Forelimb muscle (tissue), 1 donor: ENCODE data around the gene ZNF430. TPM values are rescaled to one million over a fixed set of nuclear protein-coding genes. Genes with fewer than 3 reads are reported as not detected.
A peak's percentile ranks its signal among the peaks of the same experiment; 100 is the strongest.
"Not testable (repeated sequence)": the region's sequence is repeated elsewhere in the genome, so short reads cannot be mapped to it uniquely, and the experiment has no call there.

ENCODE experiments used
- DNase-seq: peaks from one replicate; pipeline ENCODE4 v3.0.0-alpha.2; 2013; ENCODE audit warnings: low read depth
- polyA plus RNA-seq: library from polyadenylated mRNA; unstranded; fragments of 120-200 nt; gene quantifications from one replicate; pipeline ENCODE4 v1.2.1, GENCODE V29; 2013; ENCODE audit not compliant: insufficient read length

ZNF430 gene
- polyA plus RNA-seq = 6.6 TPM

DNA sequence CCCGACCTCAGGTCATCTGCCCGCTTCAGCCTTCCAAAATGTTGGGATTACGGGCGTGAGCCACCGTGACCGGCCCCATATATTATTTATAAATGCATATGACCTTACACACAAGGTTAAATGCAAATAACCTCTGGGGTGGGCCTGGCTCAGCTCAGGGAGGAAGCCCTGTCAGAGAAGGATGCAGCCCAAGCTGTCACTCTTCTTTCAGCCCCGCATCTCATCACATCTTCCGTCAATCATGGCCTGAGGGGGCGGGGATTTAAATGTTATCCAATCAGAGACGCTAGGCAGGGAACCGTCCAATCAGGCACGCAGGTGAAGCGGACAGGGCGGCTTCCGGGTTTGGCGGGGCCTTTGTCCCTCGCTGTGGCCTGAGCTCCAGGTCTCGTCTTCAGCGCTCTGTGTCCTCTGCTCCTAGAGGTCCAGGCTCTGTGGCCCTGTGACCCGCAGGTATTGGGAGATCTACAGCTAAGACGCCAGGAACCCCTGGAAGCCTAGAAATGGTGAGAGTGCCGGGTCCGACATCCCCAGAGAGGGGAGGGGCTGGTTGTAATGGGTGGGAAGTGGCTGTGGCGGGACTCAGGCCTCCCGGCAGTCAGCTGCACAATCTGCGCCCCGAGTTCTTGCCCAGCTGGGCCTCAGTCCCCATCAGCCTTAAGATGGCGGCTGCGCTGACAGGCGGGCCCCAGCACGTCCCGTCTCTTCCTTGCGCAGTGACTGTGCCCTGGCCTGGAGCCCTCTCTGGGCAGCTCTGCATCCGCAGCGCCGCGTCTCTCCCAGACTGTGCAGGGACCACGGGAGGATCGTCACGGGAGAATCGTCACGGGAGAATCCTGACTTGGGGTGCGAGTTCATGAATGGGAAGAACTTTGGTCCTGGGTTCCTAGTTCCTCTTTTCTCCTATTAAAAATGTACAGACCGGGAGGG lies at the start of gene ZNF430:
TSS of gene ZNF430 (plus strand) at position 360 of the 930 bp plus-strand sequence. CDS start at position 504, 144 bp downstream.
- peak; percentile 93 for DNase-seq

DNA sequence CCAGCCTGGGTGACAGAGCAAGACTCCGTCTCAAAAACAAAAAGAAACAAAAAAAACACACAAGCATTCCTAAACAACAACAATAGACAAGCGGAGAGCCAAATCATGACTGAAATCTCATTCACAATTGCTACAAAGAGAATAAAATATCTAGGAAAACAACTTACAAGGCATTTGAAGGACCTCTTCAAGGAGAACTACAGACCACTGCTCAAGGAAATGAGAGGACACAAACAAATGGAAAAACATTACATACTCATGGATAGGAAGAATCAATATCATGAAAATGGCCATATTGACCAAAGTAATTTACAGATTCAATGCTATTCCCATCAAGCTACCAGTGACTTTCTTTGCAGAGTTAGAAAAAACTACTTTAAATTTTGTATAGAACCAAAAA lies 27.7 kb upstream of the ZNF430 start:
- DNase-seq = not testable (repeated sequence)

DNA sequence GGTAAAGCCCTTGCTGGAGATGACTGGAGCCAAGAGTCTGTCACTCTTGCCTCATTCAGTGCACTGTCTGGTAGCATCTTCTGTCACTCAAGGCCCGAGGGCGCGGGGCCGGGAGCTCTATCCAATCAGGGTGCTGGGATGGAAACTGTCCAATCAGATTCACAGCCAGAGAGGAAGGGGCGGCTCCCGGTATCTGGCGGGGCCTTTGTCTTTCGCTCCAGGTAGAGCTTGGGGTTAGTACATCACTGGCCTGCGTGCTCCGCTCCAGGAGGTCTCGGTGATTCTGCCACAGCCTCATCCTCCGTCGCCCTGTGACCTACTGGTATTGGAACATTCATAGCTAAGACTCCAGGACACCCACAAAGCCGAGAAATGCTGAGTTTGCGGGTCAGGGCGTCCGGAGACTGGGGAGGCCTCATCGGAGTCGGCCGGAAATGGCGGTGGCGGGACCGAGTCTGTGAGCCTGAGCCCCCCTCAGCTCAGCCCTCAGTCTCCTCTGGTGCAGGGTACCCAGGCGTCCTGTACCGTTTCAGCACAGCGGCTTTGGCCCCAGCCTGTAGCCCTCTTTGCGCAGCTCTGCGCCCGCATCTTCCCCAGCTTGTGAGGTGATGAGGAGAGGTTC lies 20.6 kb upstream of the ZNF430 start:
- peak; percentile 92 for DNase-seq

DNA sequence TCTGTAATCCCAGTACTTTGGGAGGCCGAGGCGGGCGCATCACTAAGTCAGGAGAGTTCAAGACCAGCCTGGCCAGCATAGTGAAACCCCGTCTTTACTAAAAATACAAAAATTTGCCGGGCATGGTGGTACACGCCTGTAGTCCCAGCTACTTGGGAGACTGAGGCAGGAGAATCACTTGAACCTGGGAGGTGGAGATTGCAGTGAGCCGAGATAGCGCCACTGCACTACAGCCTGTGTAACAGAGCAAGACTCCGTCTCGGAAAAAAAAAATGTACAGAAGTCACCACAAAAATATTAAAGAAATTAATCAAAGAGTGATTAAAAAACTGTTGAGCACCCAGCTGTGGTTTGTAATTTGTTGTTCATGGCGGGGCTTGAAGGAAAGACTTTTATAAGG lies 781 bp downstream of the ZNF430 start:
- not testable (repeated sequence) for DNase-seq

DNA sequence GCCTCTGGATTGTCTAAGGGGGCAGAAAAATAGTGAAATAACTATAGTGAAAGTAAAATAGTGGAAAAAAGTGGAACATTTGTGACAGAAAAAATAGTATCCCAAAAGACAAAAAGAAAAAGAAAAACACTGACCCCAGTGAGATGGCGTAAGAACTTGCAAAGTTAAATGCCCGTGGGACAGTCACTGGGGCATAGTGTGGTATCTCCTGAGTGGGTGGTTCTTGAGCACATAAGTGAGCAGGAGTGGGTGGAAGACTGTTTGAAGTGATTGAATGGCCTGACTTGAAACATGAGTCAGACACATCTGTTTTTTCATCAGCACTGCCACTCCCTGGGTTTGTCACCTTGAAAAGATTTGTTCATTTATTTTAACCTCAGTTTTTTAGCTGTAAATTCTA lies 2.5 kb downstream of the ZNF430 start:
- DNase-seq = no peak

DNA sequence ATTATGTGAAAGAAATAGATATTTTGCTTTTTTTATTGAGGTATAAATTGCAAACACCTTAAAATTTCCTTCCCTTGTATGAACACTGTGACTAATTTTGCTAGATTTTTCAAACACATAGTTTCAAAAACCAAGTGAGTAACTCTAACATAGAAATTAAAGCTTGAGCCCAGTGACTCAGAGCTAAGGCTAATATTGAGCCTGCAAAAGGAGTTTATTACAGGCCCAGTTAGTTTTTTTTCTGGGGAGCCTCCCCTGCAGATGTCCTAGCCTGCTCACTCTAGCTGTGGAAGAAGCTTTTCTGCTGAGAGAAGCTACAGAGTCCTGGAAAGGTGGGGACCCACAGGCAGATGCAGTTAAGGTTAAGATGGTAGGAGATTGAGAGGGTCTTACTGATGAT lies 3.4 kb downstream of the ZNF430 start:
- DNase-seq = no peak

DNA sequence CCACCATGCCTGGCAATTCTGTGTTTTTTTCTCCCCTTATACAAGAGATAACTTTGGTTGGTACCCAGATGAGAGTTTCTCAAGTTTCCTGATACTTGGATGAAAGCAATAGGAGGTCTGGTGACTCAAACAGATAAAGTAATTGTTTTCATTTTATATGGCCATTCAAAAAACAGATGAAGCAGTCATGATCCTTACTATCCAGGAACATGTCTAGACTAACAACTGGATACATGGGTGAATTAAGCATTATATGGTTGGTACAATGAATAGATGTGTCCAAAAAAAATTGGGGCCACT lies 8.5 kb downstream of the ZNF430 start:
- DNase-seq = no peak

DNA sequence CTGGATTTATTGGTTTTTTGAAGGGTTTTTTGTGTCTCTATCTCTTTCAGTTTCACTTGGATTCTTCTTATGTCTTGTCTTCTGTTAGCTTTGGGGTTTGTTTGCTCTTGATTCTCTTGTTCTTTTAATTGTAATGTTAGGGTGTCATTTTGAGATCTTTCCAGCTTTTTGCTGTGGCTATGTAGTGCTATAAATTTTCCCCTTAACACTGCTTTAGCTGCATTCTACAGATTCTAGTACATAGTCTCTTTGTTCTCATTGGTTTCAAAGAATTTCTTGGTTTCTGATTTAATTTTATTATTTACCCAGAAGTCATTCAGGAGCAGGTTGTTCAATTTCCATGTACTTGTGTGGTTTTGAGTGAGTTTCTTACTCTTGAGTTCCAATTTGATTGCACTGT lies 24.6 kb downstream of the ZNF430 start:
- no peak for DNase-seq

DNA sequence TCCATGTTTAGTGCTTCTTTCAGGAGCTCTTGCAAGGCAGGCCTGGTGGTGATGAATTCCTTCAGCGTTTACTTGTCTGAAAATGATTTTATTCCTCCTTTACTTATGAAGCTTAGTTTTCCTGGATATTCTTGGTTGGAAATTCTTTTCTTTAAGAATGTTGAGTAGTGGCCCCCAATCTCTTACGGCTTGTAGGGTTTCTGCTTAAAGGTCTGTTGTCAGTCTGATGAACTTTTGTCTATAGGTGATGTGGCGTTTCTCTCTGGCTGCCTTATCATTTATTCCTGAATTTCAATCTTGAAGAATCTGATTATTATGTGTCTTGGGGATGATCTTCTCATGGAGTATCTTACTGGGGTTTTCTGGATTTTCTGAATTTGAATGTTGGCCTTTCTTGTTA lies 26.0 kb downstream of the ZNF430 start:
- DNase-seq = no peak

DNA sequence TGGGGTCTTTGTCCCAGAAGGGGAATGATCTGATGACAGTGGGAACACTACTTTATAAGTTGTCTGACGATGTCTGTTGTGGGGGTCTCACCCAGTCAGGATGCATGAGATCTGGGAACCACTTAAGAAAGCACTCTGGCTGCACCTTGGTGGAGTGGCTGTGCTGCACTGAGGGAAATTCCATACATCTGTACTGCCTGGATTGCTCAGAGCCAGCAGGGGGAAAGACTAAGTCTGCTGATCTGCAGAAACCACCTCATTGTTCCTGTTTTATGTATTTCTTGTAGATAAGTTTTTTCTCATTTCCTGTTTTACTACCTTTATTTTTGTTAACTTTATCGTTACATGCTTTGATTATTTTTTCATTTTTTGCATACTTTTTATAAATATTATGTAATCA lies 27.3 kb downstream of the ZNF430 start:
- DNase-seq = no peak

DNA sequence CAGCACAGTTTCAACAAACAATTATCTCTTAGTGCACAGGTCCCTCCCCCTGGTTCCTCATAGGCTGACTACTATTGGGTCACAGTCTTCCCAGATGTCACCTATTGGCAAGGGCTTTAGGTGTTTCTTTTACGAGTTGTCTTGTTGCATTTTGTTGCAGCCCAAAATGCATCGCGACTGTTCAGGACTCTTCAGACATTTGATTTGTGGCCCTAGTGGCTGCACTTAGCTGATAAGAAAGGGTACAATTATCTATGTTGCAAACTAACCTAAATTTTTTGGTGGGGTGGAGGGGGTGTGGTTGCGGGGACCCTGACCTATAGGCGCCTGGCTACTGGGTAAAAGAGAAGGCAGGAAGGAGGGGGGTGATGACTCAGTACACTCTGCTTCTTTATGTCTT lies 32.4 kb downstream of the ZNF430 start:
- no peak for DNase-seq

DNA sequence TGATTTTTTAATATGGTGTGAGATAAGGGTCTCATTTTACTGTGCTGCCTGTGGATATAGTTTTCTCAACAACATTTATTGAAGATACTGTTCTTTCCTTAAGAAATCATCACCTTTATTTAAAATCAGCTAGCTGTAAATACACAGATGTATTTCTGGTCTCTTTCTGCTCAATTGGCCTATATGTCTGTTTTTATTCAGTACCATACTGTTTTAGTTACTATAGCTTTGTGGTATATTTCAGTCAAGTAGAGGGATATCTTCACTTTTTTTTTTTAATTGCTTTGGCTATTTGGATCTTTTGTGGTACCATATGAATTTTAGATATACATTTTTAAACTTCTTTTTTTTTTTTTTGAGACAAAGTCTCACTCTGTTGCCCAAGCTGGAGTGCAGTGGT lies 44.9 kb downstream of the ZNF430 start:
- DNase-seq = no peak

DNA sequence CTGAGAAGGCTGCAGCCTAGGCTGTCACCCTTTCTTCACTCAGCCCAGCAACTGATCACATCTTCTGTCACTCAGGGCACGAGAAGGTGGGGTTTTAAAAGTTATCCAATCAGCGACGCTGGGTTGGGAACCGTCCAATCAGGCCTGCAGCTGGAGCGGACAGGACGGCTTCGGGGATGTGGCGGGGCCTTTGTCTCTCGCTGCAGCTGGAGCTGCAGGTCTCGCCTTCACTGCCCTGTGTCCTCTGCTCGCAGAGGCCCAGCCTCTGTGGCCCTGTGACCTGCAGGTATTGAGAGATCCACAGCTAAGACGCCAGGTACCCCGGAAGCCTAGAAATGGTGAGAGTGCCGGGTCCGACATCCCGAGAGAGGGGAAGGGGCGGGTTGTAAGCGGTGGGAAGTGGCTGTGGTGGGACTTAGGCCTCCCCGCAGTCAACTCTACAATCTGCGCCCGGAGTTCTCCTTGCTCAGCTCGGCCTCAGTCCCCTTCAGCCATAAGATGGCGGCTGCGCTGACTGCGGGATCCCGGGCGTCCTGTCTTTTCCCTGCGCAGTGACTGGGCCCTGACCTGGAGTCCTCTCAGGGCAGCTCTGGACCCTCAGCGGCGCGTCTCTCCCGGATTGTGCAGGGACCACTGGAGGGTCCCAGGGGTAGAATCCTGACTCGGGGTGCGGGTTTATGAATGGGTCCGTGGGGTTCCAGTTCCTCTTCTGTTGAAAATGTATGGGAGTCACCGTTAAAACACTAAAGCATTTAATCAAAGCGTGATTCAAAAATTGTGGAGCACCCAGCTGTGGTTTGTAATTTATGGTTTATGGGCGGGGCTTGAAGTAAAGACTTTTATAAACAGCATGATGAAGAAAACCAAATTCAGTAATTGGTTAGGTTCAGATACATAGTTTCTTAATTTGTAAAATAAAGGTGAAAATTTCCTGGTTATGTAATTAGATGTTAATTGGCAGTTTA lies 61.8 kb downstream of the ZNF430 start, which contains the start of gene ZNF714:
TSS of gene ZNF714 (plus strand) at position 193 of the 965 bp plus-strand sequence. CDS start 16,066 bp downstream, outside the sequence.
- peak; percentile 93 for DNase-seq

DNA sequence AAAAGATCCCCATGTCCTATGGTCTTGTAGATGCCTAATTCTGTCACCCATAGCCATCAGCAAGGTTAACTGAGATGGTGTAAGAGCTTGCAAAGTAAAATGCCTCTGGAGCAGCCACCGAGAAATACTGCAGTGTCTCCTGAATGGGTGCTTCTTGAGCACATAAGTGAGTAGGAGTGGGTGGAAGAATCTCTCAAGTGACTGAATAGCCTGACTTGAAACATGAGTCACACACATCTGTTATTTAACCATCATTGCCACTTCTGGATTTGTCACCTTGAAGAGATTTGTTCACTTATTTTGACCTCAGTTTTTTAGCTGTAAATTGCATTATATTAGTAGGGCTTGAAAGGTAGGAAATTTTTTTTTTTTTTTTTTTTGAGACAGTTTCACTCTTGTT lies 63.9 kb downstream of the ZNF430 start:
- DNase-seq = no peak

DNA sequence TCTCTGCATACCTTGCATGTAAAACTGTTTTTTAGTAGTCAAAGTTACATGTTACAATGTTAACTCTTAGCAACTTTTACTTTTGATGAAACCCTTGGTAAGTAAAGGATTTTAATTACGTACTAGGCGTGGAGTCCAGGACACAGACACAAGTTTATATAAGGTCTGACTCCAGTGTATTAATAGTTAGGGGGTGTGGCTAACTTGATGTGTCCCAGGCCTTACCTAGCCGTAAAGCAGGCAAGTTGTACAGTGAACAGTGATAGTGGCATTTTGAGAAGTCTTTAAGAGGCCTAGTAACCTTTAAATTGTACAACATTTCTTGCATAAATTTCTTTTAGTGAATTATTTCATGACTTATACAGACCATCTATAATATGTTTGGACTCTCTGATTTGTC lies 67.4 kb downstream of the ZNF430 start:
- no peak for DNase-seq

DNA sequence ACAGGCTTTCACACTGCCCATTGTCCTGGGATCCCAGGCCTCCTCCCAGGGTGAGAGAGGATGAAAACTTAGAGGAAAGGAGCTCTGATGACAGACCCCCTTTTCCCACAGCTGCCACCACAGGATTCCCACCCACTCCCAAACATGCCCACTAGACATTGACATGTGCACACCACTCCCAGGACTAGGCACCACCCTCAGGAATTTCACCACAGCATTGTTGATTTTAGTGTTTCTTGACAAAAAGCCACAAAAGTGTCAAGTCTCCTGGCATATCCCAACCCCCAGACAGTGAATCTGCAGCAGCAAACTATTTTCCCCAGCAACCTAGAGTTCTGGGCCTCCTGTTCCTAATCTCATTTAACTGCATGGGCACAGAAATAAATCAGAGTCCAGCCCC lies 71.7 kb downstream of the ZNF430 start:
- DNase-seq = no peak

DNA sequence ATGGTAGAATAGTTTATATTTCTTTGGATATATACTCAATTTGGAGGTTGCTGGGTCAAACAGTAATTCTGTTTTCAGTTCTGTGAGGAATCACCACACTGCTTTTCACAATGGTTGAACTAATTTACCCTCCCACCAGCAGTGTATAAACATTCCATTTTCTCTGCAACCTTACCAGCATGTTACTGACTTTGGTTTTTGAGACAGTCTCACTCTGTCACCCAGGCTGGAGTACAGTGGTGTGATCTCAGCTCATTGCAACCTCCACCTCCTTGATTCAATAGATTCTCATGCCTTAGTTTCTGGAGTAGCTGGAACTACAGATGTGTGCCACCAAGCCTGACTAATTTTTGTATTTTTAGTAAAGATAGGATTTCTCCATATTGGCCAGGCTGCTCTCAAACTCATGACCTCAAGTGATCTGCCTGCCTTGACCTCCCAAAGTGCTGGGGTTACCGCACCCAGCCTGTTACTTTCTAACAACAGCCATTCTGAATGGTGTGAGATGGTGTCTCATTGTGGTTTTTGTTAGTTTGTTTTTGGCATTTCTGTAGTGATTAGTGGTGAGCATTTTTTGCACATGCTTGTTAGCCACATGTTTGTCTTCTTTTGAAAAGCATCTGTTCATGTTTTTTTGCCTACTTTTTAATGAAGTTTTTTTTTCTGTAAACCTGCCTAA lies 74.0 kb downstream of the ZNF430 start:
- DNase-seq = no peak

DNA sequence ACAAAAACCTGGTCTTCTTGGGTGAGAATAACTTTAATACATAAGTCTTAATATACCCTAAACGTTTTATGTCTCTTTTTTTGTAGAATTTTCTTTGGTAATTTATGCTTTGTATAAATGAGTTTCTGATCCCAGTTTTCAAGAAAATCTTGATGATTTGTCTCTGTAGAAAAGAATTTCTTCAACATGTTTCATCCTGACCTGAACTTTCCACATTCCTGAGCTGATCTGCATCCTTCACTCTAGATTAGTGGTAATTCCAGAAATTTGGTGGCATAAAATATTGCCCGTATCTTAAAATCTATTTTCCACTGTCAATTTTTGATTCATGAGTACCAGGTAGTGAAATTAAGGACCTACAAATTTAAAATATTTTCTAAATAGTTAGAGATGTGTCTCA lies 77.8 kb downstream of the ZNF430 start:
- no peak for DNase-seq

DNA sequence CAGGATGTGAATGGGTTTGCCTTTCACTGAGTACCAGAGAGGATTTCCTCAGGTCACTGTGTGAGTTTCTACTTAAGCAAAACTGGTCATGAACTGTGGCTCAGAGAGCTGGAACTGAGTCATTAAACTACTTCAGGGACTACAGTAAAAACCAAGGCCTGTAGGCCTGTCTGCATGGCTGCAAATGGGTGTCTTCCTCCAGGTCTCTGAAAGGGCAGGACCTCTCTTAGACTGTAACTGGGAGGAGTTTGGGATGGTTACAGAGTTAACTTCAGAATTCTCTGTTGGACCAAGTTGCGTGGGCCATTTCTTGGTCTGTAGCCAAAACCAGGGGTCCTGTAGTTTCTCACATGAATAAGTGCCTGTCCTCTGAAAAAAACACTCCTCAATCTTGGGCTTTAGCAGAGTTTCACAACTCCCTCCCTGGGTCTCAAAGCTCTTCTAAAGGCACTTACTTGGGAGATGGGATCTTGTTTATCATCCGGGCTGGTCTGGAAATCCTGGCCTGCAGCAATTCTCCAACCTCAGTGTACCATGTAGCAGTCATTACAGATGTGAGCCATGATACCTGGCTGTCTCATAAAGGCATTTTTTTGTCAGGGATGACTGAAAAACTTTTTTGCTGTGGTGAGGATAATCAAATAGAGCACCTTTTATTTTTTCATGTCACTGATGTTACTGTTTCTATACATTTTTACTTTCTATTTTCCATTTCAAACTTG lies 81.2 kb downstream of the ZNF430 start:
- no peak for DNase-seq

DNA sequence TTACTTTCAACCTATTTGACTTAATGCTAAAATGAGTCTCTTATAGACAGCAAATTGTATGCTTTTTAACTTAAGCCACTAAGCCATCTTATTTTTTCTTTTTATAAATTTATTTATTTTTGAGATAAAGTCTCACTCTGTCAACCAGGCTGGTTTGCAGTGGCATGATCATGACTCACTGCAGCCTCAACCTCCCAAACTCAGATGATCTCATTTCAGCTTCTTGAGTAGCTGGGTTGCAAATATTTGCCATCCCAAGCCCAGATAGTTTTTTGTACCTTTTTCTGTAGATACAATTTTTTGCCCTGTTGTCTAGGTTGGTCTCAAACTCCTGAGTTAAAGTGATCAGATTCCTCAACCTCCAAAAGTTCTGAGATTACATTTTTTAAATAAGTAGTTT lies 88.7 kb downstream of the ZNF430 start:
- DNase-seq = no peak
